Medulla oblongata (tissue), 1 donor: ENCODE data around the gene SIK3.
A peak's percentile ranks its signal among the peaks of the same experiment; 100 is the strongest.
"Not testable (repeated sequence)": the region's sequence is repeated elsewhere in the genome, so short reads cannot be mapped to it uniquely, and the experiment has no call there.

Experiments used
- DNase-seq: peaks from one replicate; pipeline ENCODE4 v3.0.0-alpha.2; 2015; ENCODE audit errors: extremely low spot score

Gene SIK3

GRCh38 chr11:117098269-117099232, at the start of gene SIK3:
Gene SIK3 (minus strand): TSS chr11:117098428. CDS start chr11:117098415, 13 bp downstream.
- DNase-seq, result peak; percentile 96

GRCh38 chr11:117146521-117146920, 48.3 kb upstream of the SIK3 start:
- no peak for DNase-seq

GRCh38 chr11:117145393-117145761, 47.1 kb upstream of the SIK3 start:
- DNase-seq, result no peak

GRCh38 chr11:117144477-117145392, 46.5 kb upstream of the SIK3 start:
- DNase-seq, result peak; percentile 50

- peak; percentile 96 for DNase-seq
These were observed 45.7 kb upstream of the SIK3 start, which contains the start of gene PAFAH1B2 for GRCh38 chr11:117143871-117144476. Gene PAFAH1B2 (plus strand): TSS chr11:117144287. CDS start chr11:117152448, 8,161 bp downstream.

- peak; percentile 36 for DNase-seq
These were observed 45.2 kb upstream of the SIK3 start for GRCh38 chr11:117143390-117143789.

GRCh38 chr11:117137223-117138086, 39.2 kb upstream of the SIK3 start:
- DNase-seq, result not testable (repeated sequence)

- DNase-seq, result not testable (repeated sequence)
These were observed 36.8 kb upstream of the SIK3 start for GRCh38 chr11:117134979-117135378.

- no peak for DNase-seq
These were observed 36.2 kb upstream of the SIK3 start for GRCh38 chr11:117134431-117134830.

- no peak for DNase-seq
These were observed 32.7 kb upstream of the SIK3 start for GRCh38 chr11:117130879-117131278.

GRCh38 chr11:117130396-117130795, 32.2 kb upstream of the SIK3 start:
- not testable (repeated sequence) for DNase-seq

- DNase-seq, result no peak
These were observed 30.1 kb upstream of the SIK3 start for GRCh38 chr11:117128289-117128688.

- DNase-seq, result peak; percentile 34
These were observed 29.1 kb upstream of the SIK3 start for GRCh38 chr11:117127171-117127901.

- peak; percentile 92 for DNase-seq
These were observed 28.2 kb upstream of the SIK3 start for GRCh38 chr11:117126223-117126965.

GRCh38 chr11:117122556-117122955, 24.3 kb upstream of the SIK3 start:
- no peak for DNase-seq

GRCh38 chr11:117121176-117121575, 22.9 kb upstream of the SIK3 start:
- no peak for DNase-seq

GRCh38 chr11:117117681-117118080, 19.5 kb upstream of the SIK3 start:
- no peak for DNase-seq

GRCh38 chr11:117112939-117113338, 14.7 kb upstream of the SIK3 start:
- DNase-seq, result not testable (repeated sequence)

GRCh38 chr11:117112497-117112896, 14.3 kb upstream of the SIK3 start:
- not testable (repeated sequence) for DNase-seq
